ENCODE results near the gene PFKM.

Gene PFKM

DNA sequence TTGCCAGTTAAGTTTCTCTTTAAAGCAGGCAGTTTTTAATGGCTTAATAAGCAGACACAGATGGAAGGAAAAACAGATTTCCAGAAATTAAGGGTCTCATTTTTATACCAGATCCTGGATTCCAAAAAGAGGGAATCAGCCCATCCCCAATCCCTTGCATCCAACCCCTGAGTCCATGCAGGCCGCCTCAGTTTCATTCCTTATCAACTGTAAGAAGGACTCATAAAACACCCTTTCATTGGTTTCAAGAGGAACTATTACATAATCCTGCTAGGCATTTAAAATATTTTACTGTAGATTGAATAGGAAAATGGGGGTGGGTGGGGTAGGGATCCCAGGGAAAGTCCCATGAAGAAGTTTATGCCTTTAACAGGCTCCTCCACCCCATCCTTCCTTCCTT, 73.7 kb downstream of the PFKM start:
- DNase-seq: no peak

- no peak for DNase-seq
These were observed 74.5 kb downstream of the PFKM start for GRCh38 chr12:48193623-48194022.

GRCh38 chr12:48194799-48195201, 75.6 kb downstream of the PFKM start:
- DNase-seq: no peak

Data from NCI-H345 (cell line).